Colon (tissue), 2 donors: Measurements from ENCODE around the gene TMEM132D.

Source experiments
- FAIRE-seq: peaks from 2 replicates; lab custom pipeline; 2012; peaks lifted over from hg19 to GRCh38; lab: Jason Lieb, UNC
- donor health status: control.
- donor health status: control.

TMEM132D gene

DNA sequence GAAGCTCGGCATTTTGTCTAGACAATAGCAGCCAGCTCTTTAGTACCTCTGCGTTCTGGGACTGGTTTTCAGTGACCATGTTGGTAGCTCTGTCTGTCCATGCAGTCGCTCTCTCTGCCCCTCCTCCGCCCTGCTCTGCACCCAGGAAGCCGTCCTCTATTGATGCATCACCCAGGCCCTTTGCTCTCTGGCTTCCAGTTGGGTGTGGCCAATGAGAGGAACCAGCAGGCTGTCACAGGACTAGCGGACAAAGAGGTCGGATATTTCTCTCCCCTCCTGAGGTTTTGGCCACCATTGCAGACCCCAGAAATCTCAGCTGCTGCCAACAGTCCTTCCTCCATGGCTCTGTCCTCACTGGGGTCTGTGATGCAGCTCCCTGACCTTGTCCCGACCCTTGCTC is 180.6 kb downstream of the TMEM132D start:
- no peak for FAIRE-seq

GRCh38 chr12:129720618-129721017 is 183.2 kb downstream of the TMEM132D start:
- FAIRE-seq = no peak

- FAIRE-seq = no peak
Observed at GRCh38 chr12:129719416-129719815, 184.4 kb downstream of the TMEM132D start.

DNA sequence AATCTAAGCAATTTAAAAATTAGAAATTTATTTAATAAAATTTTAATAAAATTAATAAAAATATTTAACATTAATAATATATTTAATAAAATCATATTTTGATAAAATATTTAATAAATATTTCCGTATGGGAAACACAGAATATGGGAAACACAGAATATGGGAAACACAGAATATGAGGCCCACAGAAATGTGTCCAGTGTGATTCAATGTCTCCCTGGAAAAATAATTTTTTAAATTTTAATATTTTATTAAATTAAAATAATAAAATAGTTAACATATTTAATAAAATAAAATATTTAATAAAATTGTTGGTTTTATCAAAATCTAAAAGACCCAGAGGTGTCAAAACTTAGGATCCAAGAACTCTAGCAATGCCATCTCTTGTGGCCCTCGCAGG is 186.4 kb downstream of the TMEM132D start:
- no peak for FAIRE-seq

GRCh38 chr12:129716825-129717224 is 187.0 kb downstream of the TMEM132D start:
- no peak for FAIRE-seq

DNA sequence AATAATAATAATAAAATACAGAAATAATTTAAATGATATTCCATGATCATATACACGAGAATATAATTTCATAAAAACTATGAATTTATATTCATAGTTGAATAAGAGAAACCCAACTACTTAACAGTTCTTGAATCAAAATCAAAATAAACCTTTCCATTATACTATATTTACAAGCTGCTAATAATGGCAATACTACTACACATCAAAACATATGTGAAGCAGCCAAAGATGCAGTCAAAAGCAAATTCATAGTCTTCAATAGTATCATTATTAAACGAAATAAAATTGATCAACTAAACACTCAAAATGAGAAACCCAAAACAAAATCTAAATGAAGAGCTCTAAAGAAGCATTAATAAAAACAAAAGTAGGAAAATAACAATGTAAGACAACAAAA is 197.1 kb downstream of the TMEM132D start:
- FAIRE-seq = no peak

GRCh38 chr12:129704232-129704830 is 199.5 kb downstream of the TMEM132D start:
- no peak for FAIRE-seq

GRCh38 chr12:129701631-129702101 is 202.2 kb downstream of the TMEM132D start:
- no peak for FAIRE-seq

DNA sequence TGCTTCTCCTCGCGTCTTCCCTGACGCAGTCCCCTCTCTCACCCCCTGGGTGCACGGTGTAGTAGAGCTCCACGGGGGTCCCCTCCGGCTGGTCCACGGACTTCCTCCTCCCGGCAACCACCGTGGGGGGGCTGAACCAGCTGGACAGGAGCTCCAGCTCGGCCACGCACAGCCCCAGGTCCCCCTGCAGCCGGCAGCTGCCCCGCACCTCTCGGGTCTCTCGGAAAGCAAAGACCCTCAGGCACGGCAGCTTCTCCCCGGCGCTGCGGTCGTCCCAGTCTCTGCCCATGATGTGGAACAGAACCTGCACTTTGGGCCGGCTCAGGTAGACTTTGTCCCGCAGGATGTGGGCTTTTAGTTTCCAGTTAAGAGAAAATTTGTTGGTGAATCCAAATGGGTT is 203.8 kb downstream of the TMEM132D start:
- no peak for FAIRE-seq

GRCh38 chr12:129696926-129697325 is 206.9 kb downstream of the TMEM132D start:
- no peak for FAIRE-seq

- FAIRE-seq = no peak
Observed at GRCh38 chr12:129696405-129696804, 207.4 kb downstream of the TMEM132D start.

GRCh38 chr12:129693731-129694130 is 210.1 kb downstream of the TMEM132D start:
- FAIRE-seq = no peak

- no peak for FAIRE-seq
Observed at GRCh38 chr12:129687731-129688130, 216.1 kb downstream of the TMEM132D start.

DNA sequence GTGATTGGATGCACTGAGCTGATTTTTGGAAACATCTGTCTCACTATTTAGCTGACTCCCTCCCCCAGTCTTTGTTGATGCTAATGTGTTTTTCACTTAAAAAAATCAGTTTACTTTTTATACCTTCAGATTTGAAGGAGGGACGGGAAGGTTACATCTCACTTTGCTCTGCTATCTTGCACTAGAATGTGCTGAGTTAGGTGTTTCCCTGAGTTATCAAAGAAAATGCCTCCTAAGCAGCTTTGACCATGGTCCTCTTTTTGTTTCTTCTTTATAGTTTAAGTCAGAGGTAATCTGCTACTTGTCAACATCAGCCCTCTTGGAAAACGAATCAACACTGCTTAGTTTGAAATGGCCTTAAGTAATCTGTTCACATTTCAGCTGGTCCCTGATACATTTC is 222.0 kb downstream of the TMEM132D start:
- no peak for FAIRE-seq

DNA sequence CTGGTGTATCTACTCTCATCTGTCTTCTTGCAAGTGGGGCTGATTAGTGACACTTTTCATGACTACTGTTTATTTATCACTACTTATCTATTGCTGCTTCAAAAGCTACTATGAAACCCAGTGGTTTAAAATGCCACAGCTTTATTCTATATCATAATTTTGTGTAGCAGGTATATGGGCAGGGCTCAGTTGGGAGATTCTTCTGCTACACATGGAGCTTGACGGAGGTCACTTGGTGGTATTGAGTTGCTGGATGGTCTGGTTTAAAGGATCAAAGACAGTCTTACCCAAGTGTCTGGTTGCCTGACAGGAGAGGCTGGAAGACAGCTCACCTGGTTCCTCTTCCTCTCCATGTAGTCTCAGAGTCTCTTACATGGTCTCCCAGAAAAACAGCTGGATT is 222.7 kb downstream of the TMEM132D start:
- no peak for FAIRE-seq

DNA sequence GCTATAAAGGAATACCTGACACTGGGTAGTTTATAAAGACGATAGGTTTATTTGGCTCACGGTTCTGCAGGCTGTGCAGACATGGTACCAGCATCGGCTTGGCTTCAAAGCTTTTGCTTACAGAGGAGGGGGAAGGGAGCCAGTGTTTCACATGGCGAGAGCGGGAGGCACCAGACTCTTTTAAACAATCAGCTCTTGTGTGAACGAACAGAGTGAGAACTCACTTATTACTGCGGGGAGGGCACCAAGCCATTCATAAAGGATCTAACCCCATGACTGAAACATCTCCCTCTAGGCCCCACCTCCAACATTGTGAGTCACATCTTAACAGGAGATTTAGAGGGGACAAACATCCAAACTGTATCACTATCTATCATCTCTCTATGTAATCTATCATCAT is 227.4 kb downstream of the TMEM132D start:
- no peak for FAIRE-seq

GRCh38 chr12:129675947-129676346 is 227.9 kb downstream of the TMEM132D start:
- FAIRE-seq = no peak

DNA sequence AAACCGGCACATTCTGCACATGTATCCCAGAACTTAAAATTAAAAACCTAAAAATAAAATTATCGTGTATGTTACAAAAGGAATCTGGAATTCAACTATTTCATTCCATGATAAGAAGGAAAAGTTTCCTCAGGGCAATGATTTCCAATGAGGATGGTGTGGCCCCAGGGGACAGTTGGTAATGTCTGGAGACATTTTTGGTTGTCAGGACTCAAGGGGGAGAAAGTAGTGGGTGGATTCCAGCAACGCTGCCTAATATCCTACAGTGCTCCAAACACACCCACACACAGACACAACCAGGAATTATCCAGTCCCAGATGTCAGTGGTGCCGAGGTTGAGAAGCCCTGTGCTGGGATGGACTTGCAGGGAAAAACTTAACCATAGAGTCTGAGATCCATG is 228.3 kb downstream of the TMEM132D start:
- no peak for FAIRE-seq

GRCh38 chr12:129673806-129674205 is 230.0 kb downstream of the TMEM132D start:
- FAIRE-seq = no peak

DNA sequence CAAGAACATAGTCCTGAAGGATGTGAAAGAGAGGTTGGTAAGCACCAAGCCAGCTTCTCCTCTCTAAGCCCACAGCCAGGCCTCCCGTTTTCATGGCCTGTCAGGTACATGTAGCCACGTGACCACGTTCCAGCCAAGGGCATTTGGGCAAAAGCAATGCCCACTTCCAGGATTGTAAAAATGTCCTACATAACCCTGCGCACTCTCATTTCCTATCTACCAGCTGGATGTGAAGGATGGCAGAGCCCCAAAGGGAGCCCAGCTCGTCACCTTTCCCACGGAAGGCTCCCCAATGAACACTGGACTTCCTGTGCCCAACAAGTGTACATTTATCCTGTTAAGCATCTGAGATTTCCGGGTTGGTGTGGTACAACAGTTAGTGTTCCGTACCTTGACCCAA is 231.7 kb downstream of the TMEM132D start:
- no peak for FAIRE-seq

GRCh38 chr12:129670256-129670920 is 233.4 kb downstream of the TMEM132D start:
- FAIRE-seq = no peak

DNA sequence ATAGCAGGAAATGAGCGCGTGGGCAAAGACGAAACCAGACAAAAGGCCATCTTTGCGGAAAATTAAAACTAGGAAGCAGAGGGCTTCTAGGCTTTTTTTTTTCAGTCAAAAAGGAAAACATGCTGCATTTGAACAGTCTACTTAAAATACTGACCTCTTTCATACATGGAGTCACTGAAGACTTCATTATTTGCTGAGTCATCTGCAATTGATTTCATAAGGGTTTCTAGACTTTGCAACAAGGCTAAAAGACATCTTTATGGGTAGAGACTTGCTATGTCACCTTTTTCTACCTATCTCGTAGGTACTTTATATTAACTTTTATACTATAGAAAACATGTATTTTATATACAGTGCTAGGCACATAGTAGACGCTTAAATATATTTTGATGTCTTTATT is 238.4 kb downstream of the TMEM132D start:
- no peak for FAIRE-seq

- no peak for FAIRE-seq
Observed at GRCh38 chr12:129662234-129662633, 241.6 kb downstream of the TMEM132D start.

DNA sequence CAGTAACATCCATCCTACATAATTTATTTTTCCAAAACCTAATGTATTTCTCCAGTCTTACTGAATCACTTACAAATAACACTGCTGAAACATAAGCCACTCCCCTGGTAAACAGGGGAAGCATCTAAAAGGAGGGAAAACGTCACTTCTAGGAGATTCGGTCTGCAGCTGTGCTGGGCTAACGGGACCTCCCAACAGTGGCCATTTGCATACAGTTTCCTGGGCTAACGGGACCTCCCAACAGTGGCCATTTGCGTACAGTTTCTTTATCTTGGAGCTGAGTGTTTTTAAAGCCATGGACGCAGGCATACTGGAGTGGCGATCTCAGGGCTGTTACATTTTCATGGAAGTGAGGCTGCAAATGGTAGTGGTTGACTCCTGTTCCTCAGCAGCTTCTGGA is 242.9 kb downstream of the TMEM132D start:
- no peak for FAIRE-seq
